Tongue (tissue), 2 donors: ENCODE data around the gene UPF3A. TPM values are rescaled to one million over a fixed set of nuclear protein-coding genes. Genes with fewer than 3 reads are reported as not detected.
"Not testable (repeated sequence)": the region's sequence is repeated elsewhere in the genome, so short reads cannot be mapped to it uniquely, and the experiment has no call there.

Experiments used
- DNase-seq: peaks from one replicate; pipeline ENCODE4 v3.0.0-alpha.2; 2015
- total RNA-seq: library from RNA; depleted of rRNA; stranded (reverse); fragments of >200 nt; gene quantifications from one replicate; pipeline ENCODE4 v1.2.3, GENCODE V29; 2014

UPF3A gene
- total RNA-seq, 1 donor from 2014 or later, result 48.3 TPM

DNA sequence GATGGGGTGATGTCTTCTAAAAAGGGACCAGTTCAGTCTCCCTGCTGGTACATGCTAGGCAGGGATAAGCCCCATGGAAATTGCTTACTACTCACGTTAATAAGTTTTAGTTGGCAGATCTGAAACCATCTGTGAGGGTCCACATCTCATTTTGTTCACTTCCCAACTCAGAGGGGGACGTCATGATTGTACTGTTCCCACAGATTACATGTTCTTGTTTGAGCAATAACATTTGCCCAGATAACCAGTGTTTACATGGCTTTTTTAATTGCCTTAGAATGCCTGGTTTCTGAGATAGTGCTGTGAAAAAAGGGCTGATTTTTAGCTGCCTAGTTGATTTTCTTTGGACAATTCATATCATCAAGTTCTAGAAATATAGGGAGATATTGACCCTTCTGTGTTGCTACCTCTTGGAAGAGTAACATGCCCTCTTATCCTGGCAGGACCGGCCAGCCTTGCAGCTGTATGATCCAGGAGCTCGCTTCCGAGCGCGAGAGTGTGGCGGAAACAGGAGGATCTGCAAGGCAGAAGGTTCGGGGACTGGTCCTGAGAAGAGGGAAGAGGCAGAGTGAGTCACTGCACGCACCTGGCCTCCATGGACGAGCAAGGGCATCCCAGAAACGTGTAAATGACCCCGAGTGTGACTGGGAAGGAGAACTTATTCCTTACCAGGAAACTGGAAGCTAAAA is 23.1 kb downstream of the UPF3A start:
- no peak for DNase-seq

DNA sequence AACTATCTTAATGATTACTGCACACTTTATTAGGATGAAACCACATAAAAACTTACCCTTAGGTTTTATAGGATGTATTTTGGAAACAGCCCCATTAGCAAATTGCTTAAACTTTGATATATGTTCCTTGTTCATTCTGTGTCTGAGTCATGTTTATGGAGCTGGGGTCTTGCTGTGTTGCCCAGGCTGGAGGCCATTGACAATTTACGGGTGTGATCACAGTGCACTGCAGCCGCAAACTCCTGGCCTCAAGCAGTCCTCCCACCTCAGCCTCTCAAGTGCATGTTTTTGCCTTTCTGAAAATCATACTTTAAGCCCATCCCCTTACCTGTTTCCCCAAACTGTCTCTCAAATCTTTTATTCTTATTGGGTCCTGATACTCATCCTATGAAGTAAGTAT is 27.7 kb downstream of the UPF3A start:
- no peak for DNase-seq

DNA sequence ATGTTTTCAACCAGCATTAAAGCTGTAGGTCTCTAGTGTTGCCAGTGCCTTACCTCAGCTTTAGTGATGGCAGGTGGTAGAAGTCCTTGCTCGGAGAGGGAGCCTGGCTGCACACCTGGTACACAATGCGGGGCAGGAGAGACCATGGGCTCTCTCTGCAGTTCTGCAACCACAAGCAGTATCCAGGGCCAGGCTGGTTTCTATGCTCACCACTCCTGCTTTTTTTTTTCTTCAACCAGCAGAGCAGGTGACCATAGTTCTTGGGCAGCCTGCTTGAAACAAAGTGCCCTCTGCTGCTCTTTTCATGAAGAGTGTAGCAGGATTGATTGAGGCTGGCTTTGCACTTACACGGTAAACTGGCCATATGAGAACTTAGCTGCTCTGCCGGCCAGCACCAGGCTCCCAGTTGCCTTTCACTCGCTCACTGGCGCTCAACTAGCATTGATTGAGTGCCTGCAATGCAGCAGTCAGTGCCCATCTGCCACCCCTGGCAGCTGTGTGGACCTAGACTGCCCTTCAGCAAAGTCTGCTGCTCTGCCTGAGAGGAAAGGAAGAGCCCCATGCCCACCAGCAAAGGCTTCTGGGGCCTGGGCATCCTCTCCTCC is 28.5 kb downstream of the UPF3A start:
- DNase-seq, result no peak

DNA sequence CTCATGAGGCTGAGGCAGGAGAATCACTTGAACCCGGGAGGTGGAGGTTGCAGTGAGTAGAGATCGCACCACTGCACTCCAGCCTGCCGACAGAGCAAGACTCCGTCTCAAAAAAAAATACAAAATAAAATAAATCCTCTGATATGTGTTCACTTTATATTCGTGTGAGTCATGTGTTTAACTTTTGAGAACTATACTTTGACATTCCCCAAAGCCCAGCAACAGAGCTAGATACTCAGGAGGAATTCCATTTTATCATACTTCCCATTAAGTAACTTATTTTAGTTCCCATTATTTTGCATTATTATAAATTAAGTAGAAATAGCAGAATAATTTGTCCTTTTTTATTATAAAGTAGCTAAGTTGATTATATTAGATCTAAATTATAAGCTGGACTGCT is 29.6 kb downstream of the UPF3A start:
- no peak for DNase-seq

DNA sequence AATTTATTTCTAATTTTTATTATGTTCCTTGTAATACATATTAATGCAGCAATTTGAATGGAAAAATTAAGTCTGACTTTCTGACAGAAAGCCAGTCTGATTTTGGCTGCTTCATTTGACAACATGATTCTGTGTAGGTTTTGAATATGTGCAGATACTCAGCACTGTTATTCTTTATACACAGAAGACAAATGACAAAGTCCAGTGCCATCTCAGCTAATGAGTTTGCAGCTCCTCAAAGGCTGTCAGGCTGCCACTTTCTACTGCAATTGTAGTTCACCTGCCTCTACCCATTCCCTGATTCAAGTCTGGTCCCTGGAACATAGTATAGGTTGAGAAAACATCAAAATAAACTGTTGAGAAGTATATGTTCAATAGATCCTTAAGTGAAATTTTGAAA is 30.0 kb downstream of the UPF3A start:
- DNase-seq, result no peak

DNA sequence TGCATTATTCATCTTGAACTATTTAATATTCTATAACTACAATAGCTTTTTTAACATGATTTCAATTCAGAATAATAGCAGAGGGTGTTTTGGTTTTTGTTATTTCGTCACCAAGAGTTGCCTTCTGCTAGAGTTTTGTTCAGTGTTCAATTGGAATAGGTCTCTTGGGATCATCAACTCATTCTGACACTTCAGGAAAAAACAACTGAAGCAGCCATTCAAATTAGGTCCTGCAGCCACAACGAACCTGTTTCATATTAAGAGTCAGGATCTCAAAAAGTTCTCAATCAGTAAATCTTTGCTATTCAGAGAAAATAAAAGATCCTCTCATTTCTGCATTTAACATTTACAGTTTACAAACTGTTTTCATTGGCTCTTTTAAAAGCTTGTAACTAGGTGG is 30.5 kb downstream of the UPF3A start:
- no peak for DNase-seq

DNA sequence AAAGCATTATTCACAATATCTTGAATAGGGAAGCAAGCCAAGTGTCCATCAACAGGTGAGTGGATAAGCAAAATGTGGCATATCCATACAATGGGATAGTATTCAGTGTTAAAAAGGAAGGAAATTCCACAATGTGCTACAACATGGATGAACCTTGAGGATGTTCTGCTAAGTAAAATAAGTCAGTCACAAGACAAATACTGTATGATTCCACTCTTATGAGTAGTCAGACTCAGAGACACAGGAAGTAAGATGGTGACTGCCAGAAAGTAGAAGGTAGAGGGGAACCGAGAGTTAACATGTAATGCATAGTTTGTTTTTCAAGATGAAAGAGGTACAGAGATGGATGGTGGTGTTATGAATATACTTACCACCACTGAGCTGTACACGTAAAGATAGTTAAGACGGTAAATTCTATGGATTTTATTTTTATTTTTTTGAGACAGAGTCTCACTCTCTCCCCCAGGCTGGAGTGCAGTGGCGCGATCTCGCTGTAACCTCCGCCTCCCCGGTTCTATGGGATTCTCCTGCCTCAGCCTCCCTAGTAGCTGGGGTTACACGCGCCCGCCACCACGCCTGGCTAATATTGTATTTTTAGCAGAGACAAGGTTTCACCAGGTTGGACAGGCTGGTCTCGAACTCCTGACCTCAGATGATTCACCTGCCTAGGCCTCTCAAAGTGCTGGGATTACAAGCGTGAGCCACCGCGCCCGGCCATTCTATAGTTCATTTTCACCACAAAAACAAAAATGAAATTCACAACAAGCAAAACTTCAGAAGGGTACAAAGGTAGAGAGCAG is 31.9 kb downstream of the UPF3A start:
- DNase-seq, result no peak

DNA sequence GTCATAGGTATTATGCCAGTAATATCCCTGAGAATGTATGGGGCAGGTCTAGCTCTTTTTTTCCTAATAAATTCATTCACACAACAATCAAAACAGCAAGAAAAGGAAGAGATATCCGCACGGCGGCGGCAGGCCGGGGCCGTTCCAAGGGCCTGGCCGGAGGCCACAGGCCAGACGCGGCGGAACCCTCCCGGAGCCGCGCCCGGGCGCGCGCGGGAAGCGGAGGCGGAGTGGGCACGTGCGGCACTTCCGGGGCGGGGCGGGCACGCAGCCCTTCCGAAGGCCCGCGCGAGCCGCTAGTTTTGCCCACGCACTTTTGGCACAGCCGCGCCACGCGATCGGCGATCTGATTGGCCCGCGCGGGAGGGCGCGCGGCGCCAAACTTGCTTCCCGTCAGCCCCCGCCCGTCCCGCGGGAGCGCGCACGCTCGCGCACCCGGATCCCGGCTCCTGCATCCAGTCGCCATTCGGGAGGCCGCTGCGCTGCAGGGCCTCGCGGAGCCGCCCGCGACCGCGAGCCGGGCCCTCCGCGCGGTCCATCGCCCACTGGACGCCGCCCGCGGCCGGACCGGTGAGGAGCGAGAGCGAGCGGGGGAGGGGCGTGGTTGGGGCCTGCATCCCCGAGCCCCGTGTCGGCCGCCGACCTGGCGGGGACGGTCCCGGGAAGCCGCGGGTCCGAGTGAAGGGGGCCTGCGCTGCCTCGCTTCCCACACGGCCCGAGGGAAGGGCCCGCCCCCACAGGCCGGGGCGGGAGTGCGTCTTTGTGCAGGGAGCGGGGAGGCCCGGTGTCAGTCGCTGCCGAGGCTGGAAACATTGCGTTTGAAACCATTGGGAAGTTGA is 32.9 kb downstream of the UPF3A start, which contains the start of gene CHAMP1:
Gene CHAMP1 (plus strand): TSS at position 430 of the 839 bp plus-strand sequence. CDS start 9,340 bp downstream, outside the sequence.
- DNase-seq, result peak; percentile 98

DNA sequence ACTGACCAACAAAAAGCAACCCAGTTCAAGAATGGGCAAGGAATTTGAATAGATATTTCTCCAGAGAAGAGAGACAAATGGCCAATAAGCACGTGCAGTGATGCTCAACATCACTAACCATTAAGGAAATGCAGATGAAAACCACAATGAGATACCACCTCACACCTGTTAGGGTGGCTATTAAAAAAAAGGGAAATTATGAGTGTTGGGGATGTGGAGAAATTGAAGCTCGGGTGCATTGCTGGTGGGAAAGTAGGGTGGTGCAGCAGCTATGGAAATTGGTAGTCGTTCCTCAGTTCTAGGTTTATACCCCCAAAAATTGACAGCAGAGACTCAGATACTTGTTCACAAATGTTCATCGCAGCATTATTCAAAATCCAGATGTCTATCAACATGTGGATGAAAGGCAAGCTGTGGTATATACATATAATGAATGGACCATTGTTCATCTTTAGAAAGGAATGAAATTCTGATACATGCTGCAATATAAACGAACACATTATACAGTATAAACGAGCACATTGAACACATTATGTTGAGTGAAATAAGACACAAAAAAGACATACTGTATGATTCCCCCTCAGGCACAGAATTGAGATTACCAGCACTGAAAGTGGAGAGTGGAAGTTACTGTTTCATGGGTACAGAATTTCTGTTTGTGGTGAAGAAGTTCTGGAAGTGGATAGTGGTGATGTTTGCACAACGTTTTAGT is 33.8 kb downstream of the UPF3A start:
- peak; percentile 14 for DNase-seq

DNA sequence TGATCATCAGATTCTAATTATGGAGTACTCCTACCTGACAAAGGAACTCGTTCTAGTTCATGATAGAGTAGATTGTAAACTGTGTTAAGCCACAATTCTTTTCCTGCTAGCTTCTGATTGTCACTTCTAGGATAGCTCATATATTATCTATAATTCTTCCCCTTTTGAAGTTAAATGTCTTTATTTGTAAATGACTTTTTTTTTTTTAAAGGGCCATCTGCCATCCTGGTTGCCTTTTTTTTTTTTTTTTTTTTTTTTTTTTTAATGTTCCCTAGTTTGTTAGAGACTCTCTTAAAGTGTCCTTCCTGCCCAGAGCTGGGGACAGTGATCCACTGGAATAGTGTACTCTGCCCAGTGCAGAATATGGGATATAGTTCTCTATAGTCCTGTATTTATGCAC is 37.2 kb downstream of the UPF3A start:
- DNase-seq, result no peak

DNA sequence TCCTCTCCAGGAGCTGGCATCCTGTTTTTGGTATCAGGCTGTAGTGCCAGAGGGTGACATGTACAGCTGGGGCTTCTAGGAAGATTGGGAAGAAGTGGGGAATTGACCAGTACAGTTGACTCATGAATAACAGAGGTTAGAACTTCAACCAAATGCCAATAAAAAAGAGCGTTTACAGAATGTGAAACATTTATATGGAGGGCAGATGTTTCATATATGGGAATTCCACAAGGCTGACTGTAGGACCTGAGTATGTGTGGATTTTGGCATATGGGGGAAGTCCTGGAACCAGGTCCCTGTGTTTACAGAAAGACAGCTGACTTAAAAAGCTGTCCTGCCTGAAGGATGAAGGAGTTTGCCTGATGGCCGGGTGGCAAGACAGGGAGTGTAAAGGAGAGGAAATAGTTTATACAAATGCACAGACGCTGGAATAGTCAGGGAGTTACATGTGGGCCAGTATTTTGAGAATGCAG is 38.1 kb downstream of the UPF3A start:
- DNase-seq, result no peak

DNA sequence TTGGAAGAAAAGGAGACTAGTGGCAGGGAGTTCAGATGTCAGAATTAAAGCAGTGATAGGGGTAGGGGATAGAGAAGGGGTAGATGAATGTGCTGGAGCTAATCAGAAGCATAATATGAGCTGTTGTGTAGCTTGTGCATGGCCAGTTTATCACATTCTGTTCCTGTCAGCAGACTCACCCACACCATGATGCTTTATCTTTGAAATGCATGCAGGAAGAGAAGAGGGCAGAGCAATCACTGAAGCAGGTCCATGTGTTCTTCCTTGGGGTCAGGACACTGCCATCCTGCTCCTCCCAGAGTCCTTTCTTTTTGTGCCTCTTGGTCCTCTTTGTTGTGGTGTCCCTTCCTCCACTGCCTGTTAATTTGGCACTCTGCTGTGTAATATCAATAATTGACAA is 38.7 kb downstream of the UPF3A start:
- DNase-seq, result no peak

DNA sequence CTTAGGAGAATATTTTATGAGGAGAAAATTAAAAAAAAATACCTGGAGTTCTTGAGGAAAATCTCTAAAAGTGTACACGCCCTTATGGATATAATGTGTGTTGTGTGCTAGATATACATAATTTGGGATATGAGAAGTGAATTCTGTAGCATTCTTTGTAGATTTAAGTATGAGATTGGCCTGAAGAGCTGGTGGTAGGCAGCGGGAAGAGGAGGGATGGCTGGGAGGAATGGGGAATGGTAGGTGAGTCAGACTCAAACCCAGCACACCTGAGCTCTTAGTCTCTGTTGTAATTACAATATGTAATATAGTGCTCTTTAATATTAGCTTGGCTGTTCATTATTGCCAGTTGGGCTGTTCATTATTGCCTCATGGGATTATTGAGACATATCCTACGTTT is 39.9 kb downstream of the UPF3A start:
- no peak for DNase-seq

DNA sequence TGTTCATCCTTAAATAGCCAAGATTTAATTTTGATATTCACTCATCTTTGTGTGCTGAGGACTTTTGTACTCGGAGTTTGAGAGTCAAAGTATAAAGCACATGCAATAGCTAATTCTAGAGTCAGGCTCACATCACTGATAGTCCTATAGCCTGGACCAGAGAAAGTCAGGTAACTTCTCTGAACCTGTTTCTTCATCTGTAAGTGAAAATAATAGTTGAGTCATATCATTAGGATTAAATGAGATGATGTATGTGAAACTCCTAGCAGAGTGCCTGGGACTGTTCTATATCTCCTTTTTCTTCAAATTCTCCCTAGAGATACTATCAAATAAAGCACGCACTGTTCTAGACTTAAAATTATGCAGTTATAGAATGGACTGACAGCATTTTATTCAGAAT is 41.9 kb downstream of the UPF3A start:
- no peak for DNase-seq

DNA sequence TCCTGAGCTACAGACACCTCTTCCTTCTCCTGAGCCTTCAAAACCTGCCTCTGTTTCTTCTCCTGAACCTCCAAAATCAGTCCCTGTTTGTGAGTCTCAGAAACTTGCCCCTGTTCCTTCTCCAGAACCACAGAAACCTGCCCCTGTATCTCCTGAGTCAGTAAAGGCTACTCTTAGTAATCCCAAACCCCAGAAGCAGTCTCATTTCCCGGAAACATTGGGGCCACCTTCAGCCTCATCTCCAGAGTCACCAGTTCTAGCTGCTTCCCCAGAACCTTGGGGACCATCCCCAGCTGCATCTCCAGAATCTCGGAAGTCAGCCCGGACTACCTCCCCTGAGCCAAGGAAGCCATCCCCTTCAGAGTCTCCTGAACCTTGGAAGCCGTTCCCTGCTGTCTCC is 42.9 kb downstream of the UPF3A start:
- no peak for DNase-seq

DNA sequence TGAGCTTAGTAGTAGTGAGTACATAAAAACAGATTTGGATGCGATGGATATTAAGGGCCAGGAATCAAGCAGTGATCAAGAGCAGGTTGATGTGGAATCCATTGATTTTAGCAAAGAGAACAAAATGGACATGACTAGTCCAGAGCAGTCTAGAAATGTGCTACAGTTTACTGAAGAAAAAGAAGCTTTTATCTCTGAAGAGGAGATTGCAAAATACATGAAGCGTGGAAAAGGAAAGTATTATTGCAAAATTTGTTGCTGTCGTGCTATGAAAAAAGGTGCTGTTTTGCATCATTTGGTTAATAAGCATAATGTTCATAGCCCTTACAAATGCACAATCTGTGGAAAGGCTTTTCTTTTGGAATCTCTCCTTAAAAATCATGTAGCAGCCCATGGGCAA is 44.3 kb downstream of the UPF3A start:
- no peak for DNase-seq

DNA sequence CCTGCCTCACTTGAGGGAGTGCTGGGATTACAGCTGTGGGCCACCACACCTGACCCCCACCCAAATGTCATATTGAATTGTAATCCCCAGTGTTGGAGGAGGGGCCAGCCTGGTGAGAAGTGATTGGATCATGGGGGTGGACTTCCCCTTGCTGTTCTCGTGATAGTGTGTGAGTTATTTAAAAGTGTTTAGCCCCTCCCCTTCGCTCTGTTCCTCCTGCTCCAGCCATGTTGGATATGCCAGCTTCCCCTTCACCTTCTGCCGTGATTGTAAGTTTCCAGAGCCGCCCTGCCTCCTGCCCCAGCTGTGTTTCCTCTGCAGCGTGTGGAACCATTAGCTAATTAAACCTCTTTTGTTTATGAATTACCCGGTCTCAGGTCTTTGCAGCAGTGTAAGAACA is 46.6 kb downstream of the UPF3A start:
- DNase-seq, result no peak

DNA sequence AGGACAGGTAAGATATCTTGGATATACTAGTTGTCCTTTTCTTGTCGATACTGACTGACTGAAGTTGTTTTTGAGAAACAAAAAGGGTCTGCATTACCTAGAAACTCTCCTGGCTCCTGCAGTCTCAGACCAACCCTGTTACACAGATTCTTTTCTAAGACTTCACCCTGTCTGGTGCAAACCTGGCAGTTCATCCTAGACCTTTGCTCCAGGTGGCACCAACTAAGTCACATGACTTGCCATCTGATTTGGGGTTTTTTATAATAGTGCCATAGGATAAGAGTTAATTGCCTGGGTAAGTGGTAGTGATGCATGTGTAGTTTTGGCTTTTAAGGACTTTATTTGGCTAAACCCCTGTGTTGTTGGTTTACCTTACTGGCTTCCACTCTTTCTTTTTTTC is 47.2 kb downstream of the UPF3A start:
- no peak for DNase-seq

DNA sequence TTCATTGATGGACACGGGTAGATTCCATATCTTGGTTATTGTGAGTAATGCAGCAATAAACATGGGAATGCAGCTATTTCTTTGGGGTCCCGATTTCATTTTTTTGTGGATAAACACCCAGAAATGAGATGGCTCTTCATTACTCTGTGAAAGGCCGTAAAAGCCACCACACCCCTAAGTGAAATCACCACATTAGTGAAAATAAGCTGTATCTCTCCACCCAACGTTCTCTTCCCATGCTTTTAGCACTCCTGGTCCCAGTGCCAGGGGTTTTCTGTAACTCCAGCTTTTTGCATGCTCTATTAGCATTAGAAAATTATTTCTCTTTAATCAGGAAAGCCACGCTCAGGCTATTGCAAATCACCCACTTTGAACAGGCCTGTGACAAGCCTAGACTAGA is 48.7 kb downstream of the UPF3A start:
- no peak for DNase-seq

DNA sequence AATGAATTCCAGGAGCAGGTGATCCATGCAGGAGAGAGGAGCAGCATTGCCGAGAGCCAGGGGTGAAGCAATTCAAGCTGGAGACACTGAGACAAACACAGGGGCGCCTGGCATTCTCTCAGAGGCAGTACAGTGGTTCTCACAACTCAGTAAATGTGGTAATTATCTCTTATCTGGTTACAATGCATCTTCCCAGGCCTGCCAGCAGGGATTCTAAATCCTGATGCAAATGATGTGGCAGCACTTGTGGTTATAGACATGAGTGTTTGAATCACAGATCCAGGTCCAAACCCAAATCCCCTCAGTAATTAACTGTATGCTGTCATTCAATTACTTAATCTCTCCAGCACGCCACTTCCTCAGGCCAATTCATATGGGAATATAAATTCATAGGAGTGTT is 52.5 kb downstream of the UPF3A start:
- not testable (repeated sequence) for DNase-seq

DNA sequence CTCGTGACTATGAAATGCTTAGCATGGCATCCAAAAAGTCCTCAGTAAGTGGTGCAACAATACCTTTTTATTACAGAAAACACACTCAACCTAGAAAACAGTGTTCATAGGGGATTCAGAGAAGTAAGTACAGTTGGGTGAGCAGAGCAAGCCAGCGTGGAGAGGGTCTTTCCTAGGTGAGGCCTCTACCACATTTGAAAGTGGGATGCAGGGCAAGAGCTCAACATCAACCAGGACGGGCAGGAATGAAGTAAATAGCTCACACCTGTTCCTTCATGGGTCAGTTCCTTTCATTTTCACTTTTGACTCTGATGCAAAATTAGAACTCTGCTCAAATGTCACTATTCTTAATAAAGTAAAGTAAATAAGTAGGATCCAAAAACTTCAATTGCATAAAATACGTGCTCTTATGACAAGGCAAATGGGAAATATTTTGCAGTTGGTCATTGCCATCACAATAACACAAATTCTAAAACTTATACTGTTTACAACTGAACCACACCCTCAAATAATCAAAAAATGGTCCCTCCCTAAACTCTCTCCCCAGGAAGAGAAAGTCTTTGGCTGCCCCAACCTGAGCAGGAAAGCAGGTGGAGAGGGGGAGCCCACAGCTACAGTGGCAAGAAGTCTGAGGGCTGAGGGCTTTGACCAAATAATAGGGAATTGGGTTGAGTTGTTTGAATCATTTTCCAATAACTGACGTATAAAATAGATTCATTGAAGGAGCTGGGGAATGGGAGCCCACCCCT is 53.1 kb downstream of the UPF3A start:
- no peak for DNase-seq
